Esophagus squamous epithelium (tissue), 4 donors: ENCODE results near the gene PRG3.

Experiments
- POLR2A ChIP-seq, 4 donors: fragments of 450-650 bp; IDR thresholded peaks; one replicate each; pipeline ENCODE4 v1.6.1; 2017; ENCODE audit warnings: antibody characterized with exemption in 4 of 4, mild to moderate bottlenecking in 4 of 4, moderate library complexity in 3 of 4
- TF ChIP-seq, protein P1 (sequence below), 6 experiments: fragments of 450-650 bp in 4 of 6; fragments of 200-600 bp in 2 of 6; sonication (generic) in 2 of 6; IDR thresholded peaks; one replicate each; pipeline ENCODE4 v1.5.1; 2016 to 2019; ENCODE audit warnings: antibody characterized with exemption in 6 of 6, mild to moderate bottlenecking in 4 of 6, moderate library complexity in 4 of 6

DNA sequence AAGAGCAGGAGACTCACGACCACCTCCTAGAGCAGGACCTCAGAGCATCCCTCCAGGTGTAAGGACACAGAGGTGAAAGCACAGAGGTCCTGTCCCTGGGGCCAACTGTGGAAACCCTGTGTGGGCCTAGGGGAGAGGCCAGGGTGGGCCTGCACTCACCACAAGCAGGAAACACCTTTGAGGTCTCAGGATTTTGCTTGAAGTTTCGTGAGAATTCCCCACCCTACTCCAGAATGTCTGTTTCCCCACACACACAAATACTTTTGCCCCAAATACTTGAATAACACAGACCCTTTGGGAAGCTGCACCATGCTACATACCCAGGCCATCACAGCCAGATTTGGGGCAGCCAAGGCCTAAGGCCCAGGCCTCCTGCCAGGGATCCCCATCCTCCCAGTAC, 27.8 kb upstream of the PRG3 start:
- TF ChIP-seq, protein P1, sequence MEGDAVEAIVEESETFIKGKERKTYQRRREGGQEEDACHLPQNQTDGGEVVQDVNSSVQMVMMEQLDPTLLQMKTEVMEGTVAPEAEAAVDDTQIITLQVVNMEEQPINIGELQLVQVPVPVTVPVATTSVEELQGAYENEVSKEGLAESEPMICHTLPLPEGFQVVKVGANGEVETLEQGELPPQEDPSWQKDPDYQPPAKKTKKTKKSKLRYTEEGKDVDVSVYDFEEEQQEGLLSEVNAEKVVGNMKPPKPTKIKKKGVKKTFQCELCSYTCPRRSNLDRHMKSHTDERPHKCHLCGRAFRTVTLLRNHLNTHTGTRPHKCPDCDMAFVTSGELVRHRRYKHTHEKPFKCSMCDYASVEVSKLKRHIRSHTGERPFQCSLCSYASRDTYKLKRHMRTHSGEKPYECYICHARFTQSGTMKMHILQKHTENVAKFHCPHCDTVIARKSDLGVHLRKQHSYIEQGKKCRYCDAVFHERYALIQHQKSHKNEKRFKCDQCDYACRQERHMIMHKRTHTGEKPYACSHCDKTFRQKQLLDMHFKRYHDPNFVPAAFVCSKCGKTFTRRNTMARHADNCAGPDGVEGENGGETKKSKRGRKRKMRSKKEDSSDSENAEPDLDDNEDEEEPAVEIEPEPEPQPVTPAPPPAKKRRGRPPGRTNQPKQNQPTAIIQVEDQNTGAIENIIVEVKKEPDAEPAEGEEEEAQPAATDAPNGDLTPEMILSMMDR (IDR thresholded peaks at IDR 0.05): no peak
- TF ChIP-seq POLR2A (IDR thresholded peaks at IDR 0.05): no peak
